ENCODE data around the gene THAP4. TPM values are rescaled to one million over a fixed set of nuclear protein-coding genes. Genes with fewer than 3 reads are reported as not detected.
A peak's percentile ranks its signal among the peaks of the same experiment; 100 is the strongest.

THAP4 gene
- total and polyA plus RNA-seq, 2 of the 13 experiments (the other 11 are each of a cell fraction or from before 2014, with no cell fraction given), result 59.7 to 75.7 TPM

- no peak for TF ChIP-seq PAXIP1 (CRISPR knock-in tag; conservative IDR thresholded peaks at IDR 0.05)
- TF ChIP-seq PTBP1 (IDR thresholded peaks at IDR 0.05; ENCODE audit: low read depth, low read length, poor library complexity, severe bottlenecking), result no peak
- TF ChIP-seq ZFY (CRISPR knock-in tag; IDR thresholded peaks at IDR 0.05), result peak; percentile 52
- no peak for TF ChIP-seq RELA (CRISPR knock-in tag; IDR thresholded peaks at IDR 0.05)
- peak; percentile 46; the same call in 1 of the 2 replicates for TF ChIP-seq ARID4A (CRISPR knock-in tag; IDR thresholded peaks at IDR 0.05; ENCODE audit: borderline replicate concordance)
- TF ChIP-seq ZNF7 (CRISPR knock-in tag; IDR thresholded peaks at IDR 0.05), result no peak
- TF ChIP-seq MYC (CRISPR knock-in tag; IDR thresholded peaks at IDR 0.05; ENCODE audit: borderline replicate concordance), result no peak; the same call in 1 of the 2 replicates
- peak; percentile 41; the same call in 1 of the 2 replicates for TF ChIP-seq YEATS4 (CRISPR knock-in tag; IDR thresholded peaks at IDR 0.05; ENCODE audit: borderline replicate concordance)
- TF ChIP-seq NR2C2 (CRISPR knock-in tag; IDR thresholded peaks at IDR 0.05; ENCODE audit: borderline replicate concordance), result no peak
- no peak for TF ChIP-seq ZNF180 (CRISPR knock-in tag; IDR thresholded peaks at IDR 0.05; ENCODE audit: borderline replicate concordance, low read depth)
- no peak for TF ChIP-seq MAFF (IDR thresholded peaks at IDR 0.05; ENCODE audit: low read depth, low read length)
- no peak for TF ChIP-seq ATF1 (CRISPR knock-in tag; IDR thresholded peaks at IDR 0.05)
- TF ChIP-seq KLF13 (CRISPR knock-in tag; IDR thresholded peaks at IDR 0.05), result 0 out of 2 replicates have a peak, but pooled peaks have one; percentile 1
- peak; percentile 35; the same call in 1 of the 2 replicates for TF ChIP-seq THAP11 (CRISPR knock-in tag; IDR thresholded peaks at IDR 0.05)
- 0 out of 2 replicates have a peak, but pooled peaks have one; percentile 50 for TF ChIP-seq ZNF34 (CRISPR knock-in tag; IDR thresholded peaks at IDR 0.05; ENCODE audit: borderline replicate concordance)
- TF ChIP-seq RFX1 (IDR thresholded peaks at IDR 0.05), result no peak
- no peak for TF ChIP-seq MNT (IDR thresholded peaks at IDR 0.05)
- no peak for TF ChIP-seq DDIT3 (CRISPR knock-in tag; IDR thresholded peaks at IDR 0.05)
- no peak for TF ChIP-seq KDM3A (CRISPR knock-in tag; IDR thresholded peaks at IDR 0.05; ENCODE audit: low read depth)
- TF ChIP-seq ZNF891 (CRISPR knock-in tag; IDR thresholded peaks at IDR 0.05), result no peak
- no peak for TF ChIP-seq ZSCAN9 (CRISPR knock-in tag; IDR thresholded peaks at IDR 0.05; ENCODE audit: borderline replicate concordance)
Observed at GRCh38 chr2:241540771-241541561, 96.0 kb downstream of the THAP4 start (continued).
